Vagina (tissue), 2 donors: ENCODE measurements around the gene GLA. TPM values are rescaled to one million over a fixed set of nuclear protein-coding genes. Genes with fewer than 3 reads are reported as not detected.

Source experiments
- DNase-seq, 2 donors: peaks; one replicate each; pipeline ENCODE4 v3.0.0-alpha.2; 2017; ENCODE audit errors: extremely low spot score in 2 of 2
- H3K27ac ChIP-seq: fragments of 200-600 bp; sonication (generic); one replicate; pipeline ENCODE4 v1.5.1; 2019
- H3K27me3 ChIP-seq: fragments of 200-600 bp; sonication (generic); one replicate; pipeline ENCODE4 v1.5.1; 2019
- H3K36me3 ChIP-seq, 2 donors: fragments of 200-600 bp; sonication (generic); one replicate each; pipeline ENCODE4 v1.5.1; 2017 to 2019
- H3K4me1 ChIP-seq: fragments of 200-600 bp; sonication (generic); one replicate; pipeline ENCODE4 v1.5.1; 2019
- H3K4me3 ChIP-seq, 2 donors: fragments of 200-600 bp; sonication (generic); 1 replicate in 1 of 2; 2 replicates in 1 of 2; pipeline ENCODE4 v1.5.1; 2016 to 2019
- H3K9me3 ChIP-seq: fragments of 200-600 bp; sonication (generic); one replicate; pipeline ENCODE4 v1.5.1; 2019
- CTCF ChIP-seq, 3 experiments: fragments of 450-650 bp in 2 of 3; fragments of 200-600 bp in 1 of 3; sonication (generic) in 1 of 3; IDR thresholded peaks; one replicate each; pipeline ENCODE4 v1.5.1; 2017 to 2019; ENCODE audit warnings: antibody characterized with exemption in 3 of 3, mild to moderate bottlenecking in 2 of 3, moderate library complexity in 2 of 3
- POLR2A ChIP-seq, 2 donors: fragments of 450-650 bp; IDR thresholded peaks; one replicate each; pipeline ENCODE4 v1.6.1; 2017; ENCODE audit warnings: antibody characterized with exemption in 2 of 2, mild to moderate bottlenecking in 2 of 2, moderate library complexity in 2 of 2
- POLR2AphosphoS5 ChIP-seq, 2 donors: sonication (generic); formaldehyde crosslinking; IDR thresholded peaks; one replicate each; pipeline ENCODE4 v1.9.0; 2017; ENCODE audit warnings: antibody characterized with exemption in 2 of 2, mild to moderate bottlenecking in 2 of 2, low read depth in 1 of 2; ENCODE audit not compliant: insufficient read depth in 1 of 2
- intact Hi-C: fragments of 100-400 bp; cut with DNase I; formaldehyde crosslinking; loops from one replicate; pipeline ENCODE4 v1.15.1; 2023
- total RNA-seq: library from RNA; depleted of rRNA; stranded (reverse); fragments of >200 nt; gene quantifications from one replicate; pipeline ENCODE4 v1.2.3, GENCODE V29; 2016

Gene GLA
- total RNA-seq, 1 donor from 2014 or later = 15.5 TPM

- Histone ChIP-seq H3K4me3 (no peak overlapping the region), H3K9me3 (no peaks in the 10 kb centered on the region), H3K36me3 (peaks cover 0 to 11% of the 10 kb centered on the region in 2 donors), H3K27ac (no peak overlapping the region), H3K27me3 (no peaks in the 10 kb centered on the region), H3K4me1 (no peaks in the 10 kb centered on the region)
- DNase-seq = no peak
- intact Hi-C loops = no loop called here
- no peak for TF ChIP-seq POLR2AphosphoS5 (IDR thresholded peaks at IDR 0.05; ENCODE audit: insufficient read depth in 1 of 2, low read depth in 1 of 2)
- TF ChIP-seq CTCF (IDR thresholded peaks at IDR 0.05) = no peak
- TF ChIP-seq POLR2A (IDR thresholded peaks at IDR 0.05) = no peak
Observed at GRCh38 chrX:101442085-101442484, 34.4 kb upstream of the GLA start.

- H3K27ac ChIP-seq = no peak overlapping the region
- intact Hi-C loops = no loop called here
- H3K36me3 ChIP-seq = peaks cover 0 to 10% of the 10 kb centered on the region in 2 donors
- DNase-seq = no peak
- H3K4me3 ChIP-seq = no peak overlapping the region
- TF ChIP-seq CTCF (IDR thresholded peaks at IDR 0.05) = no peak
- no peak for TF ChIP-seq POLR2AphosphoS5 (IDR thresholded peaks at IDR 0.05; ENCODE audit: insufficient read depth in 1 of 2, low read depth in 1 of 2)
- TF ChIP-seq POLR2A (IDR thresholded peaks at IDR 0.05) = no peak
- H3K4me1 ChIP-seq = no peaks in the 10 kb centered on the region
- H3K27me3 ChIP-seq = no peaks in the 10 kb centered on the region
- no peaks in the 10 kb centered on the region for H3K9me3 ChIP-seq
Observed at GRCh38 chrX:101430457-101431078, 22.8 kb upstream of the GLA start.

GRCh38 chrX:101429934-101430333 lies 22.2 kb upstream of the GLA start:
- DNase-seq = no peak
- Histone ChIP-seq H3K27ac (no peak overlapping the region), H3K4me1 (no peaks in the 10 kb centered on the region), H3K27me3 (no peaks in the 10 kb centered on the region), H3K4me3 (no peak overlapping the region), H3K9me3 (no peaks in the 10 kb centered on the region), H3K36me3 (peaks cover 0 to 10% of the 10 kb centered on the region in 2 donors)
- TF ChIP-seq POLR2A (IDR thresholded peaks at IDR 0.05) (no peak), CTCF (IDR thresholded peaks at IDR 0.05) (no peak), POLR2AphosphoS5 (IDR thresholded peaks at IDR 0.05; ENCODE audit: insufficient read depth in 1 of 2, low read depth in 1 of 2) (no peak)
- intact Hi-C loops = no loop called here

- peaks cover 0 to 10% of the 10 kb centered on the region in 2 donors for H3K36me3 ChIP-seq
- no peak for TF ChIP-seq POLR2AphosphoS5 (IDR thresholded peaks at IDR 0.05; ENCODE audit: insufficient read depth in 1 of 2, low read depth in 1 of 2)
- TF ChIP-seq POLR2A (IDR thresholded peaks at IDR 0.05) = no peak
Observed at GRCh38 chrX:101427954-101428353, 20.2 kb upstream of the GLA start.

GRCh38 chrX:101419489-101419888 lies 11.8 kb upstream of the GLA start:
- TF ChIP-seq POLR2AphosphoS5 (IDR thresholded peaks at IDR 0.05; ENCODE audit: insufficient read depth in 1 of 2, low read depth in 1 of 2) = no peak
- TF ChIP-seq CTCF (IDR thresholded peaks at IDR 0.05) = no peak
- TF ChIP-seq POLR2A (IDR thresholded peaks at IDR 0.05) = no peak
- no peak for DNase-seq
- Histone ChIP-seq H3K4me1 (peaks cover 15% of the 10 kb centered on the region), H3K27ac (peak overlapping the region; percentile 92), H3K9me3 (no peaks in the 10 kb centered on the region), H3K27me3 (no peaks in the 10 kb centered on the region), H3K4me3 (no peak overlapping the region), H3K36me3 (no peaks in the 10 kb centered on the region)
- intact Hi-C loops = loop anchor here (10.0 kb wide), 1 partner anchor 135 kb away; the partner anchor contains the start of gene ARMCX1

More at GRCh38 chrX:101427954-101428353, 20.2 kb upstream of the GLA start:
- H3K27me3 ChIP-seq = no peaks in the 10 kb centered on the region
- H3K4me3 ChIP-seq = no peak overlapping the region
- no peaks in the 10 kb centered on the region for H3K9me3 ChIP-seq
- DNase-seq = no peak
- no peaks in the 10 kb centered on the region for H3K4me1 ChIP-seq
- no peak overlapping the region for H3K27ac ChIP-seq
- intact Hi-C loops = no loop called here
